ENCODE measurements around the gene TSFM.

DNA sequence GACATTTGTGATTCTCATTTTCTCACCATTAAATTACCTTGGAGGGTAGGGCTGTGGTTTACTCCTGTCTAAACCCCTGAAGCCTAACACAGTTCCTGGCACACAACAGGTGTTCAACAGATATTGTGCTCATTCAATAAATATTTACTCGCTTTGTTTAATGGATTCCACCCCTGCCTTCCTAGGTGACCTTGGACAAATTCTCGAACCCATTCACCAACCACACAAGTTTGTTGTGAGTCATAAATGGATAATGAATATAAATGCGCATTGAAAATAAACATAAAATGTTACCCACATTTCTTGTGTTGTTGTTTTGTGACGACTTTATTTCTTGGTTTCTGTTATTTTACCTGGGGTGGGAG, 362 bp upstream of the TSFM start:
- TF ChIP-seq, protein P1, sequence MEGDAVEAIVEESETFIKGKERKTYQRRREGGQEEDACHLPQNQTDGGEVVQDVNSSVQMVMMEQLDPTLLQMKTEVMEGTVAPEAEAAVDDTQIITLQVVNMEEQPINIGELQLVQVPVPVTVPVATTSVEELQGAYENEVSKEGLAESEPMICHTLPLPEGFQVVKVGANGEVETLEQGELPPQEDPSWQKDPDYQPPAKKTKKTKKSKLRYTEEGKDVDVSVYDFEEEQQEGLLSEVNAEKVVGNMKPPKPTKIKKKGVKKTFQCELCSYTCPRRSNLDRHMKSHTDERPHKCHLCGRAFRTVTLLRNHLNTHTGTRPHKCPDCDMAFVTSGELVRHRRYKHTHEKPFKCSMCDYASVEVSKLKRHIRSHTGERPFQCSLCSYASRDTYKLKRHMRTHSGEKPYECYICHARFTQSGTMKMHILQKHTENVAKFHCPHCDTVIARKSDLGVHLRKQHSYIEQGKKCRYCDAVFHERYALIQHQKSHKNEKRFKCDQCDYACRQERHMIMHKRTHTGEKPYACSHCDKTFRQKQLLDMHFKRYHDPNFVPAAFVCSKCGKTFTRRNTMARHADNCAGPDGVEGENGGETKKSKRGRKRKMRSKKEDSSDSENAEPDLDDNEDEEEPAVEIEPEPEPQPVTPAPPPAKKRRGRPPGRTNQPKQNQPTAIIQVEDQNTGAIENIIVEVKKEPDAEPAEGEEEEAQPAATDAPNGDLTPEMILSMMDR (IDR thresholded peaks at IDR 0.05), result no peak
- no peak for TF ChIP-seq ZFX (IDR thresholded peaks at IDR 0.05; ENCODE audit: borderline replicate concordance)

All from 22Rv1 (cell line).